NCI-H1417 treated with DMSO at 0.1 percent for 48 hours (cell line): Measurements from ENCODE around the gene PIP4K2A.
"Not testable (repeated sequence)": the region's sequence is repeated elsewhere in the genome, so short reads cannot be mapped to it uniquely, and the experiment has no call there.

Experiments used
- DNase-seq: peaks from one replicate; lab custom pipeline; 2025; lab: John Stamatoyannopoulos, UW

PIP4K2A gene

DNA sequence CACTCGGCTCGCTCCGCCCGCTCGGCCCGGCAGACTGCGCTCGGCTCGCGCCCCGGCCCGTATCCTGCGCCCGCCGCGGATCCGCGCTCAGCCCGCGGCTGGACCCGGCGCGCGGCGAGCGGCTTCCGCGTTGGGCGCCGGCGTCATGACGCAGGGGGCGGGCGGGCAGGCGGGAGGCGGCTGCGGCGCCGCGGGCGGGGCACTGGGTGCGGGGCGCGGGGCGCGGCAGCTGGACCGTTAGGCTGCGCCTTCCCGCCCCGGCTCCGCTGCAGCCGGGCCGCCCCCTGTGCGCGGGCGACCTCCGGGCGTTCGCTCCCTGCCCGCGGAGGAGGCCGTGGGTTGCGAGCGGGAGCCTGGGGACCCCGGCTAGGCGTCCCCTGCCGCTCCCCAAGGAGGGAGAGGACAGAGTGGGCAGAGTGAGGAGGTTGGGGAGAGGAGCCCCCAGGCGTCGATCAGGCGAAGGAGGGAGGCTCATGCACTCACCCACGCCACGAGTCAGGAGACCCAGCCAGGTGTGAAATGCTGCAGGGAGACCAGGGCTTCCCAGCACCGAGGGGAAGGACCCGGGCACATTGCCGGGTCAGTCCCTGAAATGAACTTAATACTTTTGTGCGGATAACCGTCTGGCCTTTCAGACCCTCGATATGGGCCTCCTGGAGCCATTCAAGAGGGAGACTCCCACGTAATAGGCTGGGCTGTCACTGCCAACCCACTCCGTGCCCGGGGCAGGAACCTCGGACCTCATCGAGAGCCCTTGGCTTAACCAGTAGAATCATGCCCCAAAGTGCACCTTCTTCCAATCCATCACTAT lies at the start of gene PIP4K2A:
Gene PIP4K2A (minus strand): TSS at position 100 of the 811 bp plus-strand sequence. CDS start 252 bp downstream, outside the sequence.
- DNase-seq = no peak

DNA sequence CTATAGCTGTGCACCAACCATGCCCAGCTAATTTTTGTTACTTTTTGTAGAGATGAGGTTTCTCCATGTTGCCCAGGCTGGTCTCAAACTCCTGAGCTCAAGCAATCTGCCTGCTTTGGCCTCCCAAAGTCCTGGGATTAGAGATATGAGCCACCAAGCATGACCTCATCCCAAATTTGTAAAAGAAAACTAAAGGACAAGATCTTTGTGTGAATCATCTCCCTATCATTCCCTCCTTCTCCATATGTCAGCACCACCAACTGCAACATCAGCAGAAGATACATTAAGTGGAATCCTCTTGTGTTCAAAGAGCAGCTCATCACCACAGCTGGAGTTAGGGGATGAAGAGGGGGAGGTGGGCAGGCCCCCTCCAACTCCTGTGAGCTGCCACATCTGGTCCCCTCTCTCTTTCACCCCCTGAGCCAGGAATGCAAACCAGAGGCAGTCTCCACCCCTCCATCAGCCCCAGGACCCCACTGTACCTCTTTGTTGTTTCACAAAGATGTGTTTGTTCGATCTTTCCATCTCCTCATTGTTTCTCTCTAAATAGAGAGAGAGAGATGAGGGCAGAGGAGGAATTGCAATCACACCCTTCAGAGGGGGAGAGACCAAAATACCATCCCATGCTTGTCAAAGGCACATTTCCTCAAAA lies 47.3 kb upstream of the PIP4K2A start:
- no peak for DNase-seq

DNA sequence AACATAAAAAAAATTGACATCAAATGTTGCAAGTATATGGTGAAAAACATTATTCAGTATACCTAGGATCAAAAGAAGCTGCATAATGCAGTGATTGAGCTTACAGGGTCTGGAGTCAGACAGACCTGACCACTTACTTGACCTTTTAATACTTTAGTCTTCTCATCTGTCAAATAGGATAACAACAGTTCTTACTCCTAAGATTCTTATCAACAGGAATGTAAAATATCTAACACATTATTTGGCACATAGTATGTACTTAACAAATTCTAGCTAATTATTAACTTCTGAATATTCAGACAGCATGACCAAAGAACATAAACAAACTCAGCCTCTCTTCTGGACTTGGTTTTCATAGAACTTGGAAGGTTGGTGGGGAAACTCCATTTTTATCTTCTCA lies 45.6 kb upstream of the PIP4K2A start:
- DNase-seq = no peak

DNA sequence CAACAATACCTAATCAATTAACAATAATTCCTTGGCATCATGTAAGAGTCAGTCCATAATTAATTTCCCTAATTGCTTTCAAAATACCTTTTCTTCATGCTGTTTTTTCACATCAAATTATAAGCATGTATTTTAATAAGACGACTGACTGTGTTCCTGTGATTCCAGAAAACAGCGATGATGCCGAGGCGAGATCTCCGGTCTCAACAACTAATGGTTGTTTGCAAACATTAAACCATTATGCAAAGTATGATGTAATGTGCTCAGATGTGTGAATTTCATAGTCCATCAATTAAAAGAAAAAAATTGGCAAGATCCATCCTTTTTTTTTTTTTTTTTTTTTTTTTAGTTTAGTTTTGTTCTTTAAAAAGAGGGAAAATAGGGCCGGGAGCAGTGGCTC lies 44.5 kb upstream of the PIP4K2A start:
- DNase-seq = no peak

DNA sequence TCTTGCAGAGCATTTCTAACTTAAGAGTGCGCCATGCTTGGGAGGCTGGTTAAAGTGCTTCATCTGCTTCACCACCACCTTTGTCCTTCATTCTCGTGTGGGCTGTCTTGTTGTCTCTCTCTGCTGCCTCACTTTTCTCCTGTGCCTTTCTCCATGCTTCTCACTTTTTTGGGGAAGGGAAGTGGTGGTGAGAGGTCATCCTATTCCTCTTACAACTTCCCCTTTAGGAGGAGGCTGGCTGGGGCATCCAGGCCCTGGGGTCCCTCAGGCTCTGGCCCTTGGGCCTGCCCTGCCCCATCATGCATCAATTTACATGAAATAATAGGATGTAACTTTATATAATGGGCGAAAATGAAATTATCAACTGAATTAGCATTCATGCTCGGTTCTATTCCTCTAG lies 39.9 kb upstream of the PIP4K2A start:
- DNase-seq = no peak

DNA sequence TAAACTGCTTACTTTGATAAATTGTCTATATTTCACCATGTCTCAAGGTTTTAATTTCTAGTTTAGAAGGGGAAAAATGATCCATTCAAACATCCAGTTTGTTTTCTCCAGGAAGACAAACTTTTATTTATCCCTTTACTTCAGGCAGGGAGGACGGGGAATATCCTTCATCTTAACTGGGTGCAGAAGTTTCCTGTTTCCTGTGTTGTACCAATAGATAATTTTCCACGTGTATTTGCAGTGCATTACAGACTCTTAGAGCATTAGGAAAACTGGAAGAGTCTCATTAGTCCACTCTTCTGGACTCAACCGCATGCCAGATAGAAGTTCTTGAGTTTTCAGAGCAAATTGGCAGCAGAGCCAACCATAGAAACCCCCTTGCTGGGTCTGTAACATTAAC lies 39.4 kb upstream of the PIP4K2A start:
- DNase-seq = no peak

DNA sequence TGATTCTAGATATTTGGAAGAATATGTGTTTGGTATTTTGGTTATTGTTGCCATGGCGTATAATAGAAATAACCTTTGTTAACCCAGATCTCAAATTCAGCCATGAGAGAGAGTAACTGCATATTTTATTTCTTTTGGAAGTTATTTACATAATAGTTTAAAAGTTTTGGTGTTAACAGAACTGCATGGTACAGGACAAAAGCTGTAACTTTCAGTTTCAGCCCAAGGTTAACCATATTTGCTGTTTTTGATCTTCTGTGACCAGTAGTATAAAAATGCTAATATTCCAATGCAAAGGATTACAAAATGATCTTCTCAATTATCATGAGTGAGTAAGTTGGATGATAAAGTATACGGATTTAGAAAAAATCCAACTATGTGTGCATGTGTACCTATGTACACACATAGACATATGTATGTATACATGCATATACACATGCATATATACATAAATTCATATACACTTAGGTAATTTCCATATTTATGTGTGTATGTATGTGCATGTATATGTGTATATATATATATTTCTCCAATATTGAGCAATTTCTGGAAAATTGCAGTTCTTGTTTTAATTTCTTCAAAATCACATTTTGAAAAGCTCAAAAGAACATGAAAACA lies 38.0 kb upstream of the PIP4K2A start:
- DNase-seq = no peak

DNA sequence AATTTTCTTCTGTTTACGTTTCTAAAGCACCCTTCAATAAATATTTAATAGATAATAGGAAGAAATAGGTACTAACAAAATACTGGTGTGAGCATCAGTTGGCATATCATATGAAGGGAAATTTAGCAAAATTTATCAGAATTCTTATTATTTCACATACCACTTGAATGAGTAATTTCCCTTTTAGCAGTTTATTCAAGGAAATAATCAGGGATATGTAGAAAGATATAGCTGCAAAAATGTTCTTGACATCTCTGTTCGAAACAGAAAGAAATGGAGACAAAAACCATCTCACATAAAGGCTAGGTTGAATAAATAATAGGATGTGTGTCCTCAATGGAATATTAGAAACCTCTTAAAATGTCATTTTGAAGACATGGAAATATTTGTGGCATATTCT lies 35.8 kb upstream of the PIP4K2A start:
- DNase-seq = no peak

DNA sequence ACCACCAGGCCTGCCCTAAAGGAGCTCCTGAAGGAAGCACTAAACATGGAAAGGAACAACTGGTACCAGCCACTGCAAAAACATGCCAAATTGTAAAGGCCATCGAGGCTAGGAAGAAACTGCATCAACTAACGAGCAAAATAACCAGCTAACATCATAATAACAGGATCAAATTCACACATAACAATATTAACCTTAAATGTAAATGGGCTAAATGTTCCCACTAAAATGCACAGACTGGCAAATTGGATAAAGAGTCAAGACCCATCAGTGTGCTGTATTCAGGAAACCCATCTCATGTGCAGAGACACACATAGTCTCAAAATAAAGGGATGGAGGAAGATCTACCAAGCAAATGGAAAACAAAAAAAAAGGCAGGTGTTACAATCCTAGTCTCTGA lies 30.5 kb upstream of the PIP4K2A start:
- DNase-seq = not testable (repeated sequence)

DNA sequence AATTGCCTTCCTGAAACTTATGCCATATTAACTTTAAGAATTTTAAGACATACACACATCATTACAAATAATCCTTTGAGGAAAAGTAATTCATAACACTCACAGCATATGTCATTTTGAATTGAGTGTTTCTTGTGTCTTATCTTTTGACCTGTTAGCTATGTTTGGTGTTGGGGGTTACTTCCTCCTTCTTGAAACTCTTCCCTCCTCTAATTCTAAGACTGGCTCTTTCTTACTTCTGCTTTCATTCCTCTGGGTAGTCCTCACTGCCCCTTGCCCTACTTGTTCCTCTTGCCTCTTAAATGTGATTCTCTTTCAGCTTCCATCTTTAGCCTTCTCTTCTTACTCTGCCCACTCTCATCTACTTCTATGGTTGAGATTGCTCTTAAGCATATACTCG lies 28.3 kb upstream of the PIP4K2A start:
- no peak for DNase-seq

DNA sequence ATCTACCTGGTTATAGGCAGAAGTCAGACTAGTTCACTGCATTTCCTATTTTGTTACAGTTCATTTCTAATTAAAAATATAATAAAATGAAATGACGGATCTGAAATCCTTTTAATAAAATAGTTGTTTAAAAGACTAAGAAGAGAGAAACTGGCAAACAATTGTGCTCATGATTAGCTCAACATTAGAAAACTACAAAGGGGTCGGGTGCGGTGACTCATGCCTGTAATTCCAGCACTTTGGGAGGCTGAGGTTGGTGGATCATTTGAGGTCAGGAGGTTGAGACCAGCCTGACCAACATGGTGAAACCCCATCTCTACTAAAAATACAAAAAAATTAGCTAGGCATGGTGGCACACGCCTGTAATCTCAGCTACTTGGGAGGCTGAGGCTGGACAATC lies 27.3 kb upstream of the PIP4K2A start:
- not testable (repeated sequence) for DNase-seq

DNA sequence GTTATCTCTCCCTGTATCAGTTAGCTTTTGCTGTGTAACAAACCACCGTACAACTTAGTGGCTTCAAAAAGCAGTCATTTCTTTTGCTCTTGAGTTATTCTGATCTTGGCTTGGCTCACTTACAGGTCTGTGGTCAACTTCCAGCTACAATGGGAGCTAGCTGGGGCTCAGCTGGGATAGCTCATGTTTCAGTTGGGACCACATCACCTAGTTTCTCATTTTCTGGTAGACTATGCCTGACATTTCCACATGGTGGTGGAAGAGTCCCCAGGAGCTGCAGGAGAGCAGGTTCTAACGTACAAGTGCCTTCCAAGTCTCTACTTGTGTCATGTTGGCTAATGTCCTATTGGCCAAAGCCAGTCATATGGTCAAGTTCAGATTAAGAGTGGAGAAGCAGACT lies 25.8 kb upstream of the PIP4K2A start:
- no peak for DNase-seq

DNA sequence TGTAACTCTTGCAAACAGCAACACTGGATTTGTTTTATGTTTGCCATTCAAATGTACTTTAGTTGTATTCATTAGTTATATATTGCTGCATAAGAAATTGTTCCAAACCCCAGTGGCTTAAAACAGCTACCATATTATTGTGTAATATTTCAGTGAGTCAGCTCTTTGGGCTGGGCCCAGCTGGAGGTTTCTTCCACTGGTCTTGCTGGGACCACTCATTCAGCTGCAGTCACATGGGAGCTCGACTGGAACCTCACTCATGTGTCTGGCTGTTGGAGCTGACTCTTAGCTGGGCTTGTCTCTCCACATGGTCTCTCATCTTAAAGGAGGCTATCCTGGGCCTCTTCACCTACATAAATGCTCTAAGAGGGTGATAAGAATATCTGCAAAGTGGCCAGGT lies 23.2 kb upstream of the PIP4K2A start:
- DNase-seq = no peak

DNA sequence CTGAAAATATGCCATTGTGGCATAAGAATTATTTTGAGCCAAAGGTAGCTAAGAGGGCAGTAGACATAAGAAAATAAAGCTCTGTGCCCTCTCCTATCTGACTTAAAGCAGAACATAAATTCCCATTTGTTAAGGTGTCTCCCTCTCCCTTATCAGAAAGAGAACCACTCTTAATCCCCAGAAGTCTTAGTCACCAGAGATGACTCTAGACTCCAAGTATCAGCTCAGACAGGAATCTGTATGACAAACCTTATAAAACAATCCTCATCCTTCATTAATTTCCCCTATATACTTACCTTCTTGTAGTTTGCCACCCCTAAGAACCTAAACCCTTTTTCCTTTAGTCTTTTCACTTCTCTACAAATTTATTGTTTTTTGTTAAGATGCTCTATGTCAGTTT lies 21.8 kb upstream of the PIP4K2A start:
- no peak for DNase-seq

DNA sequence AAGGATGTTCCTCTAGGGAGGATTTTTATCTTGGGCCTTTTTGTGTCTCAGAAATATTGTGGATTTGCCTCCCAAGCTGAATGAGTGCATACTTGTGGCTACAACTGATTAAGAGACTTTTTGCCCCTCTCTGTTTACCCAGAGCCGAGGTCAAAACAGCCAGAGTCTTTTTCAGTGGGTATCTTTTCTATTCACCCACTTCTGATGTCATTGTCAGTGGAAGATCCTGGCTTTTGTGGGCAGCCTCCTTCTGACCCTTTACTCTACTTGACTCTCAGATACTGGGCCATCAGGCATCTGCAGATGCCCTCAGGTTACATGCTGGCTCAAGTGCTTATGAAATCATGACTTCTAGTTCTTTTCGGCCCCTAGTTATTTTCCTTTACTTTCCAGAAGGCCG lies 19.6 kb upstream of the PIP4K2A start:
- no peak for DNase-seq

DNA sequence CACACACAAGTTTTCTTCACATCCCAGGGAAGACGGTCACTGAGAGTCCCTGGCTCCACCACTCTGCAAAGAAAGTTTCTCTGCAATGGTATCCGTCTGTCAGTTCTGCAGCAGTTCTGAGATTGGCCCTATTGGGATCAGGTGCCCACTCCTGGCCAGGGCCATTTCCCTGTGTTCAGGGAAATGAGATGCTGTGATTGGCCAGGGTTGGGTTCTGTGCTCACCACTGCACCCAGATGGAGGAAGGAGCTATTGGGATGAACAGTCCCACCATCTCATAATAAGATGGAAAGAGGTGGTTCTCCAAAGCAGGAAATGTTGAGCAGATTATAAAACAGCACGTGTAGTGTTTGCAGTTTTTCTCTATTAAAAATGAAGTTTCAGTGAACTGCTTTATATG lies 13.3 kb upstream of the PIP4K2A start:
- no peak for DNase-seq

DNA sequence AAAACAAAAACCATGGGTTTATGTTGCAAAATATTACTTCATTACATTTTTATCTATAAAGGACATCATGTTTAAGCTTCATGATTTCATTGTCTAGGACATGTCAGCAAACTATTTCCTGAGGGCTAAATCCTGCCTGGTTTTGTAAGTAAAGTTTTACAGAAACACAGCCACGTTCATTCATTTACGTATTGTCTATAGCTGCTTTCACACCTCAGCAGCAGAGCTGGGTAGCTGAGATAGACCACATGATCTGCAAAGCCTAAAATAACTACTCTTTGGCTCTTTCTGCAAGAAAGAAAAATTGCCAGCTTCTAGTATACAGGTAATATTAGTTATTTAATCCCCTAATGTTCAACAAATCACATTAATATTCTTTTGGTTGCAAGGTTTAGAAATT lies 12.7 kb upstream of the PIP4K2A start:
- DNase-seq = no peak

DNA sequence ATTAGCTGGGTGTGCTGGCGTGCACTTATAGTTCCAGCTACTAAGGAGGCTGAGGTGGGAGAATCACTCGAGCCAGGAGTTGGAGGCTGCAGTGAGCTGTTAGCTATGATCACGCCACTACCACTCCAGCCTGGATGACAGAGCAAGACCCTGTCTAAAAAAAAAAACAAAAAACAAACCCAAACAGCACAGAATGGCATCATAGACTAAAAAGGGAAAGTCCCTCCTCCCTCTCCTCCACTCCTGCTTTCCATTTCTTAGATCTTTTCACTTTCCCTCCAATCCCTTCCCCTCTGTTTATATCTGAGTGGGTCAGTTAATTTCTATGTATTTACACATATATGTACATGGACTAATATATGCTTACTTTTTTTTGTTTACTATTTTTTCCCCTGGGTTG lies 10.4 kb upstream of the PIP4K2A start:
- DNase-seq = no peak

DNA sequence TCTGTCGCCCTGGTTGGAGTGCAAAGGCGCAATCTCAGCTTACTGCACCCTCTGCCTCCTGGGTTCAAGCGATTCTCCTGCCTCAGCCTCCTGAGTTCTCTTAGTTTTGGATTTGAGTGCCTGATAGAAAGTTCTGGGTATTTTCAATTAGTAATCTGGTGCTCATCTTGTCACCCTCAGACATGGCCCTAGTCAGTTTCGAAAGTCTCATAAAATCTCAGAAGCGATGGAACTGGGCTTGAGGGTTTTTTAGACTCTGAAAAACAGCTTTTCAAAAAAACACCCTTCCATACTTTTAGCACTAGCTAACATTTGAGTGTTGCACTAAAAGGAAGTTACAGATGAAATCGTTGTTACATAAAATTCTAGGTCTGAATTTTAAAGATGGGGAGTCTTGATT lies 9.4 kb upstream of the PIP4K2A start:
- DNase-seq = no peak

DNA sequence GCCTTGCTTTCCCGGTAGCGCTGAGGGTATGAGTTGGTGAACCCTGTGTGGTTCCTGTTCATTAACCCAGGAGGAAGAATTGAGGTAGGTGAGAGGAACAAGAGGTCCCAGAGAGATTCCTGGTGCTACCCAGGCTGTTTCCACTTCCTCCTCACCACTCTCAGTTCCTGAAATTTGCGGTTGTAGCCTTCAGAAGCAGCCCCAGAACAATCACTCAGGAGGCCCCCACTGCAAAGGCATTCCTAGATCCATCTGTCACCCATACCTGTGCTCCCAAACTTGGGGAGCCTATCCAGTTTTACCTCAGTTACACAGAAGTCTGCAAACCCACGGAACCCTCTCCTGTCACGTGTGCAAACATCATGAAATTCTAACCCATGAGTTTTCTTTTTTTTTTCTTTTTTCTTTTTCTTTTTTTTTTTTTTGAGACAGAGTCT lies 9.0 kb upstream of the PIP4K2A start:
- DNase-seq = no peak

DNA sequence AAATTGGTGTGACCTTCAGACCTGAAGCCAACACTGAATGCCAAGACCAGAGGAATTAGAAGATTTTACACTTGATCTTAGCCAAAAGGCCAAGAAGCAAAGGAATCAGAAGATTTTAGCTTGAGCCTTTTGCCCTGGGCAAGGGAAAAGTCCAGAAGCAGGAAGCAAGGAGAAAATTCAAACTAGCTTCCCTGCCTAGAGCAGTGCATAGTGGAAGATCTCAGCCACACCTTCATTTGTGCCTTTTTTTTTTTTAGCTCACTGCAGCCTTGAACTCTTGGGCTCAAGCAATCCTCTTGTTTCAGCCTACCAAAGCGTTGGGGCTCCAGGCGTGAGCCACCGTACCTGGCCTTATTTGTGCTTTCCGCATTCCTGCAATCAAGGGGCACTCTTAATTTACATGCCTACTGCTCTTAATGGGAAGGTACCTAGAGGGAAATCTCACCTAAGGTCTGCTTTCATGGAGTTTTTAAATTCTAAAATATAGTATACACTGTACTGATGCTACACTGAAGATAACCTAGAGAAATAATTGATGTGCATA lies 8.3 kb upstream of the PIP4K2A start:
- DNase-seq = no peak

DNA sequence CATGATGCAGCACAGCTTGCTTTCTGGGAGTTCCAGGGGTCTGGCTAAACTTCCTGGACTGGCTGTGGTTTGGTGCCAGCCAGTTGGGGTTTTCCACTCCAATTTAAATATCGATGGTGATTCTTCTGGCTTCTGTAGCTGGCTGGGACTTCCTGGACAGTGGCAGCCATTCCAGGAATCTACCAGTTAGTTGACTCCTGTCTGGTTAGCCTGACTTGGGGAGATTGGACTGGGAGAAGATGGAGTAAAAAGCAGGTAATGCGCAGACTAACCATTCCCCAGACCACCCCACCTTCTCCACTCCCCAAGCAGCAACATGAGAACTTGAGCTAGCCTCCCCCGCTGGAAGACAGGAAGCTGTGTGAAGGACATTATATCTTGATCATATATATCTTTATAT lies 6.3 kb upstream of the PIP4K2A start:
- no peak for DNase-seq
